H1 (cell line): Measurements from ENCODE around the gene PITRM1. TPM values are rescaled to one million over a fixed set of nuclear protein-coding genes. Genes with fewer than 3 reads are reported as not detected.

Source experiments
- BCL11A ChIP-seq, 2 experiments: IDR thresholded peaks; one replicate each; pipeline ENCODE4 v1.6.1; 2011; ENCODE audit warnings: low read depth in 2 of 2, low read length in 2 of 2, mild to moderate bottlenecking in 2 of 2
- GABPA ChIP-seq: IDR thresholded peaks from 2 replicates; pipeline ENCODE4 v1.6.1; 2011; ENCODE audit warnings: mild to moderate bottlenecking, low read length, moderate library complexity, borderline replicate concordance; ENCODE audit not compliant: insufficient read depth
- POLR2A ChIP-seq, 2 experiments: IDR thresholded peaks; 1 replicate in 1 of 2; 2 replicates in 1 of 2; pipeline ENCODE4 v1.6.1; 2011; ENCODE audit warnings: low read depth in 2 of 2, low read length in 2 of 2, mild to moderate bottlenecking in 2 of 2; ENCODE audit errors: control extremely low read depth in 1 of 2
- SP2 ChIP-seq: IDR thresholded peaks from 2 replicates; pipeline ENCODE4 v1.6.1; 2012; ENCODE audit warnings: mild to moderate bottlenecking, low read length, inconsistent platforms
- TEAD4 ChIP-seq: IDR thresholded peaks from 2 replicates; pipeline ENCODE4 v1.6.1; 2012; ENCODE audit warnings: low read depth, low read length, inconsistent platforms, mixed read lengths
- USF2 ChIP-seq: IDR thresholded peaks from 2 replicates; pipeline ENCODE4 v1.6.1; 2011; ENCODE audit warnings: low read length, improper control_type of control experiment
- polyA plus RNA-seq, 7 experiments: library from polyadenylated mRNA; depleted of rRNA in 3 of 7; stranded (reverse) in 5 of 7; unstranded in 2 of 7; fragments of >200 nt in 5 of 7; fragments of 200-250 nt in 2 of 7; gene quantifications; 1 replicate in 5 of 7; 2 replicates in 1 of 7; 4 replicates in 1 of 7; pipeline versions ENCODE4 v1.2.1 to v1.2.3, GENCODE V29; 2011 to 2013; ENCODE audit warnings: missing spikeins in 2 of 7, mixed read lengths in 2 of 7
- total RNA-seq: library from RNA; stranded (reverse); fragmentation: NEBNext Ultra II Directional; extraction: Animal tissue kit (Norgen Biotek cat#: 25700); gene quantifications from 2 replicates; pipeline ENCODE4 v1.2.1, GENCODE V29; 2021

Gene PITRM1
- total and polyA plus RNA-seq, 2 of the 8 experiments (the other 6 are each of a cell fraction or from before 2014, with no cell fraction given), result 18.6 to 31.5 TPM

GRCh38 chr10:3143791-3144434, 28.7 kb downstream of the PITRM1 start (continued):
- no peak for TF ChIP-seq SP2
- TF ChIP-seq USF2, result no peak
- no peak for TF ChIP-seq TEAD4
- TF ChIP-seq GABPA, result no peak
- no peak for TF ChIP-seq POLR2A (IDR thresholded peaks at IDR 0.05; ENCODE audit: control extremely low read depth in 1 of 2, low read depth in 2 of 2, low read length in 2 of 2)
- TF ChIP-seq BCL11A (IDR thresholded peaks at IDR 0.05; ENCODE audit: low read depth in 2 of 2, low read length in 2 of 2), result no peak
- TF ChIP-seq, all 59 proteins: peak for 0
